Measurements from ENCODE around the gene MRPL22.
"Not testable (repeated sequence)": the region's sequence is repeated elsewhere in the genome, so short reads cannot be mapped to it uniquely, and the experiment has no call there.

Gene MRPL22

GRCh38 chr5:155004138-155004744 lies 63.4 kb downstream of the MRPL22 start:
- DNase-seq (ENCODE audit: insufficient read length) (no peak), FAIRE-seq (no peak)
- TF ChIP-seq POLR2A (IDR thresholded peaks at IDR 0.05; ENCODE audit: low read depth, low read length) (no peak), POLR2AphosphoS5 (IDR thresholded peaks at IDR 0.05; ENCODE audit: low read depth, low read length) (no peak), TAF1 (IDR thresholded peaks at IDR 0.05; ENCODE audit: borderline replicate concordance, low read depth, low read length) (no peak)

DNA sequence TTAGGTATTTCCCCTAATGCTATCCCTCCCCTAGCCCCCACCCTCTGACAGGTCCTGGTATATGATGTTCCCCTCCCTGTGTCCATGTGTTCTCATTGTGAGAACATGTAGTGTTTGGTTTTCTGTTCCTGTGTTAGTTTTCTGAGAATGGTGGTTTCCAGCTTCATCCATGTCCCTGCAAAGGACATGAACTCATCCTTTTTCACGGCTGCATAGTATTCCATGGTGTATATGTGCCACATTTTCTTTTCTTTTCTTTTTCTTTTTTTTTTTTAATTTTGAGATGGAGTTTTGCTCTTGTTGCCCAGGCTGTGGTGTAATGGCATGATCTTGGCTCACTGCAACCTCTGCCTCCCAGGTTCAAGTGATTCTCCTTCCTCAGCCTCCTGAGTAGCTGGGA lies 65.4 kb downstream of the MRPL22 start:
- DNase-seq (ENCODE audit: insufficient read length); FAIRE-seq: not testable (repeated sequence)

DNA sequence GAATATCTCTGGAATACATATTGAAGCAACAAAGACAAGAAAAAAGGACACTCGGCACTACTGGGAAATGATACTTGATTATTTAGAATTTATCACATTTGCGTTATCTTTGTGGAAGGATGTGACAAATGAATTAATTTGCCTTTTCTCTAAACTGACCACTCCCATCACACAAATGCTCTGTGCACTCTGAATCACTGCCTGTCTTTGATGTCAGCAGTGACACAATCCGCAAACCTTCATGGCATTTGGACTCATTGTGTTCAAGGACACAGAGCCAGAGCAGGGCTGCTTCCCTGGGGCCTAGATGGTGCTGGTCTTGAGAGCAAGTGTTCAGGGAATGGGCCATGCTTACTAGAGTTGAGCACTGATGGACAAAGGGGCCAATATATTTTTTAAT lies 67.8 kb downstream of the MRPL22 start:
- TF ChIP-seq POLR2A (IDR thresholded peaks at IDR 0.05; ENCODE audit: low read depth, low read length) (no peak), TAF1 (IDR thresholded peaks at IDR 0.05; ENCODE audit: borderline replicate concordance, low read depth, low read length) (no peak), POLR2AphosphoS5 (IDR thresholded peaks at IDR 0.05; ENCODE audit: low read depth, low read length) (no peak)
- FAIRE-seq (no peak), DNase-seq (ENCODE audit: insufficient read length) (no peak)

DNA sequence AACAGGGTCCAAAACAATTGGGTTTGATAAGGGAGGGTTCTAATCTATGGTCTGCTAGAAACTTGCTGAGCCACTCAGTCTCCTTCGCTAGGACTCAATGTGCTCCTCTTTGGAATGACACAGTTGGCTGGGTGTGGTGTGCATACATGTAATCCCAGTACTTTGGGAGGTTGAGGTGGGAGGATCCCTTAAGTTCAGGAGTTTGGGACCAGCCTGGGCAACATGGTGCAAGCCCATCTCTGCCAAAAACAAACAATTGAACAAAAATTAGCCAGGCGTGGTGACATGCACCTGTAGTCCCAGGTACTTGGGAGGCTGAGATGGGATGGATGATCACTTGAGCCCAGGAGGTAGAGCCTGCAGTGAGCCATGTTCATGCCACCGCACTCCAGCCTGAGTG lies 70.0 kb downstream of the MRPL22 start:
- FAIRE-seq: no peak
- TF ChIP-seq TAF1 (IDR thresholded peaks at IDR 0.05; ENCODE audit: borderline replicate concordance, low read depth, low read length) (no peak), POLR2AphosphoS5 (IDR thresholded peaks at IDR 0.05; ENCODE audit: low read depth, low read length) (no peak), POLR2A (IDR thresholded peaks at IDR 0.05; ENCODE audit: low read depth, low read length) (no peak)

DNA sequence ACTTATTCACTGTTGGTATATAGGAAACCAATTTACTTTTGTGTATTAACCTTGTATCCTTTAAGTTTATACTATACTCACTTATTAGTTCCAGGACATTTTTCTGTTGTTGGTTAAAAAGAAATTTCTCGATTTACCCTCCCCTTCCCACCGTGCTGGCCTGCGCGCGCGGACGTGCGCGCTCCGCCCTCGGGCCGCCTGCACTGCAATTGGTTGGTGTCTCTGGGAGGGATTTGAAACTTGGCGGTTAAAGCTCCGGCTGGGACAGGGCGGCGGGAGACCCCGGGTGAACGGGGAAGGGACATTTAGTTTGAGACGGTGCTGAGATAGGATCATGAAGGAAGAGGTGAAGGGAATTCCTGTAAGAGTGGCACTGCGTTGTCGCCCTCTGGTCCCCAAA lies 72.7 kb downstream of the MRPL22 start, which contains the start of gene KIF4B:
Gene KIF4B (plus strand): TSS at position 230 of the 400 bp plus-strand sequence. CDS start 105 bp downstream, at position 335.
- no peak for TF ChIP-seq POLR2A (IDR thresholded peaks at IDR 0.05; ENCODE audit: low read depth, low read length)
- TF ChIP-seq POLR2AphosphoS5 (IDR thresholded peaks at IDR 0.05; ENCODE audit: low read depth, low read length): no peak
- no peak for TF ChIP-seq TAF1 (IDR thresholded peaks at IDR 0.05; ENCODE audit: borderline replicate concordance, low read depth, low read length)
- no peak for DNase-seq (ENCODE audit: insufficient read length)
- FAIRE-seq: no peak

More for the DNA sequence above, 70.0 kb downstream of the MRPL22 start:
- no peak for DNase-seq (ENCODE audit: insufficient read length)

GRCh38 chr5:155015239-155015638 lies 74.4 kb downstream of the MRPL22 start:
- DNase-seq (ENCODE audit: insufficient read length) (no peak), FAIRE-seq (no peak)
- TF ChIP-seq POLR2A (IDR thresholded peaks at IDR 0.05; ENCODE audit: low read depth, low read length): no peak

DNA sequence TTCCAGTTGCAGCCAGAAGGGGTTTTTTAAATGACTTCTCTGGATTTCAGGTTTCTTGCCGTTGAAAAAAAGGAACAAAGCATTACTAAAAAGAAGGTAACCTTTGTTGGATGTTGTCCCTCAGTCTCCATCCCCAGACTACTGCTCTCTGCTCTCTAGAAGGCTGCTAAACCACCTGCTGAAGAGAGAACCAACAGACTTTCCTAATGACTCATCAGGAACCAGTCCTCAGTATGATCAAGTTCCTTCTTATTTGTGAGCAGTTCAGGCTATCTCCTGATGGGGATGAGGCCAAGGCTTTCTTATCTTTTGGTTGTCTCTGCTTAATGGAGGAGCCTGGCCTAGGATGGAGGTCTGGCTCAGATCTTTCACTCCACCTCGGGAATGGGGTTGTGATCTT lies 76.7 kb downstream of the MRPL22 start:
- DNase-seq (ENCODE audit: insufficient read length) (peak; percentile 25), FAIRE-seq (peak; percentile 61)
- TF ChIP-seq TAF1 (IDR thresholded peaks at IDR 0.05; ENCODE audit: borderline replicate concordance, low read depth, low read length): no peak
- TF ChIP-seq POLR2AphosphoS5 (IDR thresholded peaks at IDR 0.05; ENCODE audit: low read depth, low read length): no peak
- TF ChIP-seq POLR2A (IDR thresholded peaks at IDR 0.05; ENCODE audit: low read depth, low read length): no peak

Measured in GM12892 (cell line).